Measurements from ENCODE around the gene LRSAM1. TPM values are rescaled to one million over a fixed set of nuclear protein-coding genes. Genes with fewer than 3 reads are reported as not detected.

Gene LRSAM1
- total and polyA plus RNA-seq, 2 of the 8 experiments (the other 6 are each of a cell fraction or from before 2014, with no cell fraction given): 9.7 to 18.3 TPM

- TF ChIP-seq CTCF (IDR thresholded peaks at IDR 0.05; ENCODE audit: control extremely low read depth in 1 of 3, insufficient read depth in 1 of 3, low read depth in 1 of 3, low read length in 3 of 3): no peak
- no peak for TF ChIP-seq SIX5 (IDR thresholded peaks at IDR 0.05; ENCODE audit: low read depth, low read length)
- no peak for TF ChIP-seq CEBPB (IDR thresholded peaks at IDR 0.05; ENCODE audit: low read depth, low read length)
- TF ChIP-seq RNF2 (IDR thresholded peaks at IDR 0.05; ENCODE audit: borderline replicate concordance, low read depth, low read length, missing control alignments, poor library complexity, severe bottlenecking): no peak
- TF ChIP-seq HDAC6 (IDR thresholded peaks at IDR 0.05; ENCODE audit: low read depth, low read length): no peak
Observed at GRCh38 chr9:127538849-127539258, 87.5 kb downstream of the LRSAM1 start (continued).

Data from H1 (cell line).